Measurements from ENCODE around the gene KDELR3.

KDELR3 gene

GRCh38 chr22:38454353-38455075 lies 13.4 kb upstream of the KDELR3 start (continued):
- TF ChIP-seq GLIS1 (tag by site-specific recombination; IDR thresholded peaks at IDR 0.05), result peak; percentile 27; the same call in 1 of the 2 replicates
- TF ChIP-seq ZNF549 (tag by site-specific recombination; IDR thresholded peaks at IDR 0.05), result no peak
- no peak for TF ChIP-seq ZNF280C (tag by site-specific recombination; IDR thresholded peaks at IDR 0.05)
- TF ChIP-seq SCRT1 (tag by site-specific recombination; IDR thresholded peaks at IDR 0.05; ENCODE audit: borderline replicate concordance), result no peak
- peak; percentile 65 for TF ChIP-seq ZBTB26 (tag by site-specific recombination; optimal IDR thresholded peaks at IDR 0.05)
- no peak for TF ChIP-seq ZNF707 (tag by site-specific recombination; IDR thresholded peaks at IDR 0.05)
- no peak for TF ChIP-seq ZNF174 (tag by site-specific recombination; IDR thresholded peaks at IDR 0.05)
- TF ChIP-seq ZBTB49 (tag by site-specific recombination; IDR thresholded peaks at IDR 0.05; ENCODE audit: low read depth), result no peak
- TF ChIP-seq ZNF501 (tag by site-specific recombination; IDR thresholded peaks at IDR 0.05), result no peak
- peak; percentile 33; the same call in 1 of the 2 replicates for TF ChIP-seq KLF1 (tag by site-specific recombination; IDR thresholded peaks at IDR 0.05)
- no peak for TF ChIP-seq ZNF580 (tag by site-specific recombination; IDR thresholded peaks at IDR 0.05)
- no peak for TF ChIP-seq ZNF274 (IDR thresholded peaks at IDR 0.05; ENCODE audit: low read length)
- no peak for TF ChIP-seq ZNF274 (tag by site-specific recombination; IDR thresholded peaks at IDR 0.05; ENCODE audit: borderline replicate concordance)
- no peak for TF ChIP-seq OVOL3 (tag by site-specific recombination; IDR thresholded peaks at IDR 0.05)
- no peak for TF ChIP-seq ZNF138 (tag by site-specific recombination; IDR thresholded peaks at IDR 0.05; ENCODE audit: borderline replicate concordance)
- TF ChIP-seq ZNF324 (tag by site-specific recombination; IDR thresholded peaks at IDR 0.05), result no peak
- TF ChIP-seq ZNF626 (tag by site-specific recombination; IDR thresholded peaks at IDR 0.05), result no peak
- no peak for TF ChIP-seq ZNF426 (tag by site-specific recombination; IDR thresholded peaks at IDR 0.05)
- peak; percentile 63 for TF ChIP-seq PATZ1 (tag by site-specific recombination; IDR thresholded peaks at IDR 0.05)
- TF ChIP-seq ZNF146 (tag by site-specific recombination; IDR thresholded peaks at IDR 0.05), result no peak
- TF ChIP-seq ZBTB17 (tag by site-specific recombination; IDR thresholded peaks at IDR 0.05), result 0 out of 2 replicates have a peak, but pooled peaks have one; percentile 11
- TF ChIP-seq GLIS2 (tag by site-specific recombination; IDR thresholded peaks at IDR 0.05), result peak; percentile 66
- TF ChIP-seq ZNF791 (tag by site-specific recombination; IDR thresholded peaks at IDR 0.05), result no peak
- no peak for TF ChIP-seq SALL2 (tag by site-specific recombination; IDR thresholded peaks at IDR 0.05; ENCODE audit: borderline replicate concordance)
- no peak for TF ChIP-seq ZSCAN16 (tag by site-specific recombination; IDR thresholded peaks at IDR 0.05)
- no peak for TF ChIP-seq ZNF10 (tag by site-specific recombination; IDR thresholded peaks at IDR 0.05)
- TF ChIP-seq INSM2 (tag by site-specific recombination; IDR thresholded peaks at IDR 0.05), result no peak
- TF ChIP-seq ZNF16 (tag by site-specific recombination; IDR thresholded peaks at IDR 0.05; ENCODE audit: low read depth), result no peak
- no peak for TF ChIP-seq ZNF488 (tag by site-specific recombination; IDR thresholded peaks at IDR 0.05)
- TF ChIP-seq SP2 (tag by site-specific recombination; IDR thresholded peaks at IDR 0.05), result no peak

Measured in HEK293 (cell line).